CD4-positive, alpha-beta T cell treated with Interleukin-2 at 100 ng/mL for 4 hours (primary cell): Measurements from ENCODE around the gene LYZL4.

Source experiments
- DNase-seq: peaks from one replicate; pipeline ENCODE4 v3.0.0-alpha.2; 2020; ENCODE audit warnings: low spot score

The LYZL4 gene

GRCh38 chr3:42371776-42372175, 38.6 kb downstream of the LYZL4 start:
- no peak for DNase-seq

DNA sequence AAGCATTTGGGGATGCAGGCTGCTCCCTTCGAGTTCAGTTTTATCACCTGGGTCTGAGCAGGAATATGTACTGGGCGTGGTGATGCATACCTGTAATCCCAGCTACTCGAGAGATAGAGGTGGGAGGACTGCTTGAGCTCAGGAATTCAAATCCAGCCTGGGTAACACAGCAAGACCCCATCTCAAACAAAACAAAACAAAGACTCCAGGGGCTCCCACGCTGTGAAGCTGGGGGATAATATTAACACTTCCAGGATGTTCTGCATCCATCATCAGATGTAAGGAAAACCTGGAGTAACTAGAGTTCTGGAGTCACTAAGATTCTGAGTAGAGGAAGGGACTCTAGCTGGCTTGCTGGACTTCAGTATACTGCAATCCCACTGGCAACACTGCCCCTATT, 40.6 kb downstream of the LYZL4 start:
- no peak for DNase-seq

DNA sequence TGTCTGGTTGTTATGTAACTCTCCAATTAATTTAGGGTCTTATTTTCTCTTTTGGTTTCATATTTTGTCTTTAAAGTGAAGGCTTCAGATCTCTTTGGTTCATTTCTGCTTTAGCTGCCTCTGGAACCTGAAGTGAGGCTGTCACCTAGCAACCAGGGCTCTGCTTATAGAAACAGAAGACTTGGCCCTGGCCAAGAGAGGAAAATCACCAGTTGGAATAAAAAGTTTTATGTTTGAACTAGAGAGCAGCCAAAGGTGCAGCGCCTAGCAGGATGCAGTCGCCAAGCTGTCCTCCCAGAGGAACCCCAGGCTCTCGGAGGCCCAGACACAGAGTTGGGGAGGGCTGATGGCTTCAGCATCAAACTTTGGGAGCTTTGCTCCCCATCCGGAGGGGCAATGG, 41.1 kb downstream of the LYZL4 start:
- no peak for DNase-seq

GRCh38 chr3:42368861-42369260, 41.5 kb downstream of the LYZL4 start:
- DNase-seq, result no peak

DNA sequence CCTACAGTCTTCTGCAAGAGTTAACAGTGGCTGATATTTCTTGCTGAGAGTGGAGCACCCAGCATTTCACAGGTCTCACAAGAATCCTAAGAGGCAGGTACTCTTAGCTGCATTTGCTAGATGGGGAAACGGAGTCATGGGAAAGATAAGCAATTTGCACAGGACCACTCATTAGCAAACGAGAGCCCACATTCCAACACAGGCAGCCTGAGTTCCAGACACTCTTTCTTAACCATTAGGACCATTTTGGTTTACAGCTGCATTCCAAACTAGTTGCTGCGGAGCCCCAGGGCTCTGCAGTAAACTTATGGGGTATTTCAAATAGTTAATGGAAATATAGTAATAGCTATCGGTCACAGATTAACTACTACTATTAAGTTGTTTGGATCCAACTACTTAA, 42.5 kb downstream of the LYZL4 start:
- no peak for DNase-seq

GRCh38 chr3:42366550-42366949, 43.9 kb downstream of the LYZL4 start:
- DNase-seq, result no peak

- DNase-seq, result no peak
Observed at GRCh38 chr3:42357335-42357734, 53.1 kb downstream of the LYZL4 start.

GRCh38 chr3:42355612-42356011, 54.8 kb downstream of the LYZL4 start:
- no peak for DNase-seq

DNA sequence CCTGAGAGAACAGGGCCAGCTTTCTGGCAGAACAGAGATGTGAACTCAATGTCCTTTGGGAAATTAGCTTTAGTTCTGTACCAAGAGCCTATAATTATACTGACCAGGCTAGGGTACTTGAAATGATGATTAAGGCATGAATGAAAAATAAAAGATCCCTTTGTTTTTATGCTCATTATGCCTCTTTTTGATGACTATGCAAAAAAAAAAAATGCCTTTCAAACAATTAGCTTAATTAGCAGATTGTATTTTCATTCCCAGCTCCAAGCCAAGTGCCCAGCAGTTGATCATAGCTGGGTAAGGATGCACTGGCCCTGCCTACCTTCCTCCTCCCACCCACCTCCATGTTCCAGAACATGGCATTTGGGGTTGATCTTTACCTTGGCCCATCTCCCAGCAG, 56.8 kb downstream of the LYZL4 start:
- DNase-seq, result no peak

DNA sequence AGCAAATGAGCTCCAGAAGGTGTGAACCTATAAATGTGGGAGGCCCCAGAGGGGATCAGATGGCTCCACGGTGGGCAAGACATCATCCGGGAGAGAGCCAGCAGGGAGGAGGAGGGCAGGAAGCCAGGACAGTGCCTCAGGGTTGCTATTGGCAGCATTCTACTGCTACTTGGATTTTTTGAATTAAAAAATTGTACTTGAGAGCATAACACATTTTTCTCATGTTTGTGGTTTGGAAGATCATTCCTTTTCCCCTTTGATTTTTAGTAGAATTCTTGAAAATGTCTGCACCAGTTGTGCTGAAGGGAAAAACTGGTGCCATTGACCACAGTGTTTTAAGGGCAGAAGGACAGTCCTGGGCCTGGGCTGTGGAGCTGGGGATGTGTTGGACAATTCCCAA, 59.2 kb downstream of the LYZL4 start:
- DNase-seq, result no peak

GRCh38 chr3:42349765-42350594, 60.4 kb downstream of the LYZL4 start:
- no peak for DNase-seq

DNA sequence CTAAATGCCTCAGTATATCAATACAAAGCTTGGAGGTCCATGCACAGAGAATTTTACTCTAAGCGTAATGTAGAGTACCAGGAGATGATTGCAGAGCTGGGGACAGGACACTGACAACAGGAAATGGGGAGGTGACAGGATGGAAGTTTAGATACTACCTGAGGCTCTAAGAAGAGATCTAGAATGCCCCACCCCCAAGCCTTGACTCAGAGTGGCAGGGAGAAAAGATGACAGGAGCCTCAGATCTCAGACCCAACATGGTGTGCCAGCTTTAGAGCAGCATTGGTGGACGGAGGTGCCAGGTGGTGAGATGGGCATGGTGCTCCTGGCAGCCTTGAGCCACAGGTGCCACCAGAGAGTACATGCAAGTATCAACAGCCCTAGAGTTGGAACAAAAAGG, 62.5 kb downstream of the LYZL4 start:
- no peak for DNase-seq
